Measurements from ENCODE around the gene EOLA2.
A peak's percentile ranks its signal among the peaks of the same experiment; 100 is the strongest.
"Not testable (repeated sequence)": the region's sequence is repeated elsewhere in the genome, so short reads cannot be mapped to it uniquely, and the experiment has no call there.

Gene EOLA2

GRCh38 chrX:149938427-149938880, at the start of gene EOLA2:
Gene EOLA2, minus strand, starts transcription at chrX:149938491. Its CDS starts 4,617 bp downstream, at chrX:149933874.
- peak; percentile 98 for FAIRE-seq
- peak; percentile 96 for DNase-seq (ENCODE audit: low spot score)

GRCh38 chrX:149987613-149988012, 49.3 kb upstream of the EOLA2 start:
- FAIRE-seq, result no peak
- no peak for DNase-seq (ENCODE audit: low spot score)

- no peak for FAIRE-seq
These were observed 46.1 kb upstream of the EOLA2 start for GRCh38 chrX:149984411-149984810.

DNA sequence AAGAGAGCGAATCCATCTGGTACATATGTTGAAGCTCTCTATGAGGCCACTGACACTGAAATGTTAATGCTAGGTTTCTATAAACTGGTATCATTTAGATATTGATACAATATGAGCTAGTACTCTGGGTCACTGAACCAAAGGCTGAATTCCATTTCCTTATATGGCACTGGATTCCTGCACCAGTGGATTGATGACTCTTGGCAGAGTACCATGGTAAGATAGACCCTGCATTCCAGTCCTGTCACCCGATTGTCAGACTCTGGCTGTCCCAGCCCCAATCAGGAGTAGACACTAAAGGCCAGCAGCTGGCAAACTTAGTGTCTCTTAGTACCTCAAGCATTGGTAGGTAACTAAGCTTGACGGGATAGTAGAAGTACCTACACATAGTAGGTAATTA, 44.0 kb upstream of the EOLA2 start:
- DNase-seq (ENCODE audit: low spot score), result no peak
- no peak for FAIRE-seq

More at GRCh38 chrX:149984411-149984810, 46.1 kb upstream of the EOLA2 start:
- no peak for DNase-seq (ENCODE audit: low spot score)

- DNase-seq (ENCODE audit: low spot score) (no peak), FAIRE-seq (no peak)
These were observed 40.9 kb upstream of the EOLA2 start for GRCh38 chrX:149979126-149979644.

DNA sequence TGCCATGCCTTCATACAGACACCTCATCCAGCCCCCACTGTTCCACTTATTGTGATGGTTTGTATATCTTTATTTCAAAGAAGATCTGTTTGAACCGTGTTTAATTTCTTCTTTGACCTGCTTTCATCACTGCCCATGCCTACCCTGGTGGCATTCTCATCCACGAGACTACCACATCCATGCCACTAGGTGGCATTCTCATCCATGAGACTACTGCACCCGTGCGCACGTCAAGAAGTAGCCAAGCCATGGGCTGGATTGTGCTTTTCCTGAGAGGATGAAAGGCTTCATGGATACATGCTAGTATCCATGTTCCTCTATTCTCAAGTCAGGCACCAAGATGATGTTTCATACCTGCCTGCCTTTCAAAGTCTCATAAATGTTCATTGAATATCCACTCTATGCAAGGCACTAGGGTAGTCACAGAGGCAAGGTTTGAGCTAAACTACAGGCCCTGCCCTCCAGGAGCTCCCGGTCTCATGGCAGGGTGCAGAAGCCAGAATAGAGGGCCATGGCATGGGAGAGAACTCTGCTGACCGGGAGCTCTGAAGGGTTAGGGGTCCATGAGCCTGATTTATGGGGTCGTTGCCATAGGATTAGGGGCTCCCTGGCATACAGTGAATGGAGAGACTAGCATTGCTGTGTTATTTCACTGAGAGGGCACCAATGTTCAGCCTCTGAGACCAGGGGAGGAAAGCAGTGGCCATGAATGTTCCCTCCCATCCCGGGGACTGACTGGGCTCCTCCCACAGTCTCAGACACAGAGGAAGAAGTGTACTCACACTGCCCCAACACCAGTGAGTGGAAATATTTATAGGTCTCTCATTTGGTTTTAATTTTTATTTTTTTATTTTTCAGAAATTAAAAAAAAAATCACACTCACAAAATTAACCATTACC, 24.8 kb upstream of the EOLA2 start:
- FAIRE-seq (peak; percentile 82), DNase-seq (ENCODE audit: low spot score) (peak; percentile 53)

- no peak for DNase-seq (ENCODE audit: low spot score)
- FAIRE-seq, result no peak
These were observed 23.7 kb upstream of the EOLA2 start for GRCh38 chrX:149962010-149962409.

DNA sequence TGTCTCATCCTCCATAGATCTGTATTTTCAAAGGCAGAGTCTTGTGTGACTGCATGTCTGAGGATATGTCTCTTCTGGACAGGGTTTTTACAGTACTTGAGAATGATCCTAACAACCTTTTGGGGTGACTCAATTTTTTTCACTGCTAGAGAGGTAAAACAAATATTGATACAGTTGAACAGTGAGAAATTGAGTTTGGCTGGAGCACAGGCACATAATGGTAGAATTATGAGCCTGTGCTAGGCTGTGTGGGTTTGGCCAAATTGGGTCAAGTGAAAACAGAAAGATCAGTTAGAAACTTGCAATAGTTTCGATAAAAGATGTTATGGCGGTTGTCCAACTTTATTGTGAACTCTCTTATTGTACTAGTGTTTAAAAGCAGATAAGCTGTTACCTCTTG, 23.3 kb upstream of the EOLA2 start:
- FAIRE-seq (no peak), DNase-seq (ENCODE audit: low spot score) (no peak)

DNA sequence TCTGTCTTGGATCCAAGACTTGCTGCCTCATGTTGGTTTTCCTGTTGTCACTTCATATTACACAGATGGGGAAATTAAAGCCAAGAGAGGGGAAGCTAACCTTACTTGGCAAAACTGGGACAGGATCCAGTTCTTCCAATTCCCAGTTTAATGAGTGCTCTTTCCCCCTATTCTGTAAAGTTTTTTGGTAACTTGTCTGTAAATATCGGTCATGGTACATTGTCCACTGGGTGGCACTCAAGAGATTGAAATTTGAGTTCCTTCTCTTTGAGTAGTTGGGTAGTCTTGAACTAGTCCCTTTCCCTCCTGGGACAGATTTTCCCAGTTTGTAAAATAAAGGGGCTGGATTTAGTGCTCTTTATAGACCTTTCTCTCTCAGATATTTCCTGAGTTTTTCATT, 12.4 kb upstream of the EOLA2 start:
- FAIRE-seq, result peak; percentile 49
- peak; percentile 27 for DNase-seq (ENCODE audit: low spot score)

DNA sequence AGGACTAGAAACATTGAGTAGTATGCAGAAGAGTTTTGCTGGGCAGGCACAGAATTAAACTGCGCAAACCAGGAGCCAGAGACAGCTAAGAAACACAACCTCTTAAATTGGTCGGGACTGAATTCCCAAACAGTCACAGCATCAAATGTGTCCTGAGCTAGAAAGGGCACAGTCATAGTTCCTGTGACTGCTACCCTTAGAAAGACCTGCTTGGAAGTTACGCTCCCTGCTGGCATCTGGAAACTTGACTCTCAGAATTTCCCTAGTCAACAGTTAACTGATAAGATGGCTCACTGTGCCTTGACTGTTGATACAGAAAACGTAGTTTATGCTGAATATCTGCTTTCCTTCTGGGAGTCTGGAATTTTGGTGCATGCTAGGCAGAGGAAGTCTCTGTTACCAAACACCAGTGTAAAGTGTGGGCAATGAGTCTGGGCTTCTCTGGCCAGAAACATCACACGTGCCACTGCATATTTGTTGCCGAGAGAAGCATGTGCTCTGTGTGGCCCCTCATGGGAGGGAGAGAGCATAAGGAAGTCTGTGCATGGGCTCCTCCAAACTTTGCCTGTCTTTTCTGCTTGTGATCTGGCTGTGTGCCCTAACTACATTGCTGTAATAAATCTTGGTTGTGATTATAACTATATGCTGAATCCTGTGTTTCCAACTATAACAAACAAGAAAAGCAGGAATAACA, 11.6 kb upstream of the EOLA2 start:
- no peak for FAIRE-seq
- DNase-seq (ENCODE audit: low spot score), result no peak

GRCh38 chrX:149948016-149948415, 9.7 kb upstream of the EOLA2 start:
- DNase-seq (ENCODE audit: low spot score), result no peak
- FAIRE-seq, result no peak

- FAIRE-seq; DNase-seq (ENCODE audit: low spot score): not testable (repeated sequence)
These were observed 8.6 kb upstream of the EOLA2 start for GRCh38 chrX:149946932-149947331.

- not testable (repeated sequence) for DNase-seq (ENCODE audit: low spot score); FAIRE-seq
These were observed 7.5 kb upstream of the EOLA2 start for GRCh38 chrX:149945820-149946219.

GRCh38 chrX:149945087-149945670, 6.9 kb upstream of the EOLA2 start:
- not testable (repeated sequence) for FAIRE-seq; DNase-seq (ENCODE audit: low spot score)

GRCh38 chrX:149940674-149941024, 2.4 kb upstream of the EOLA2 start:
- FAIRE-seq; DNase-seq (ENCODE audit: low spot score): not testable (repeated sequence)

GRCh38 chrX:149939905-149940673, 1.8 kb upstream of the EOLA2 start:
- DNase-seq (ENCODE audit: low spot score) (peak; percentile 93), FAIRE-seq (peak; percentile 97)

DNA sequence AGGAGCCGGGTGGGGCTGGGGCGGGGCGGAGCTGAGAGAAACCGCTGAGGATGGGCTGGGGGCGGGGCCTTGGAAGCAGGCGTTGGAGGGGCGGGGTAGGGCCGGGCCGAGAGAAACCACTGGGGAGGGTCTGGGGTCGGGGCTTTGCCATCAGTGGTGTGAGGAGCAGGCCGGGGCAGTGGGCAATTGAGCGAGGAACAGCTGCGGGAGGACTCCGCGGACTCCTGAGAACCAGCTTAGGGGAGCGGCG, 1.3 kb upstream of the EOLA2 start:
- no peak for FAIRE-seq
- DNase-seq (ENCODE audit: low spot score), result no peak

DNA sequence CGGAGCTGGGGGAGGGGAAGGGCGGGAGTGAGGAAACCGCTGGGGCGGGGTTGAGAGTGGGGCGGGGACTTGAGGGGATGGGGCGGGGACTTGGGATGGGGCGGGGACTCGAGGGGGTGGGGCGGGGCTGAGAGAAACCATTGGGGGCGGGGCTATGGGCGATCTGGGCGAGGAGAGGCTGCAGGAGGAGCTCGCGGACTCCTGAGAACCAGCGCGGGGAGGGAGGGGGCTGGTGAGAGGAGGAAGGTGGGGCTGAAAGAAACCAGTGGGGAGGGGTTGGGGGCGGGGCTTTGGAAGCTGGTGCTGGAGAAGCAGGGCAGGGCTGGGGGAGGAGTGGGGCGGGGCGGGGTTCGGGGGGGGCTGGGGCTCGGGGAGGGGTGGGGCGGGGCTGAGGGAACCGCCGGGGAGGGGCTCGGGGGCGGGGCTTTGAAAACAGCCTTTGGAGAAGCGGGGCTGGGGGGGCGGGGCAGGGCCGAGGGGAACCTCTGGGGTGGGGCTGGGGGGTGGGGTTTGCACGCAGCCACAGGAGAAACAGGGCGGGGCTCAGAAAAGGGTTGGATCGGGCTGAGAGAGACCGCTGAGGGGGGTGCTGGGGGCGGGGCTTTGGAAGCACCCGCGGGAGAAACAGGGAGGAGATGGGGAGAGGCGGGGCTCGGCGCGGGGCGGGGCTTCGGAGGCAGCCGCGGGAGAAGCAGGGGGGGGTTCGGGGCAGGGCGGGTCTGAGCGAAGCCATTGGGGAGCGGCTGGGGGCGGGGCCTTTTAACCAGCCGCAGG, 777 bp upstream of the EOLA2 start:
- DNase-seq (ENCODE audit: low spot score) (peak; percentile 78), FAIRE-seq (no peak)

DNA sequence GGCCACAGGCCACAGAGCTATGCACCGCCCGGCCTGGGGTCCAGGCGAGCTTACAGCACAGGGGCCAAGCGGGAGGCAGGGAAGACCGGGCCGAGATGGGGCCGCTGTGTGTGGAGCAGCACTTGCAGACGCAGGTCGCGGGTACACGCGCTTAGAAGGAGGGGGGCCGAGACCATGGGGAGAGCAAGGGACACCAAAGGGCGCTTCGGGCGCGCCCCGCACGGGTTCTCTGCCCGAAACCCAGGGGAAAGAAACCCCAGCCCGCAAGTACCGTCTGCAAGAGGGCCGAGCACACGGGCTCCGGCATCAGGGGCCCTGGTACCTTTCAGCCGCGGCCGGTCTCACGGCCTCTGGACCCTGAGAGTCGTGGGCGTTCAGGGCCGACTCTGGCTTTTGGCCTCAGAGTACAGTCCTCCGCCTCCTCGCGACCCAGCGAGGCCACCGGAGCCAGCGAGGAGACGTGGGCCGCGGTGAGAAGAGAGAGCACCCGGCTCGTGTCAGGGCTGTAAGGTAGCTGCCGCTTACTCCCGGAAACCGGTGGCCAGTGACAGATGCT, 342 bp downstream of the EOLA2 start:
- no peak for FAIRE-seq
- DNase-seq (ENCODE audit: low spot score), result no peak

DNA sequence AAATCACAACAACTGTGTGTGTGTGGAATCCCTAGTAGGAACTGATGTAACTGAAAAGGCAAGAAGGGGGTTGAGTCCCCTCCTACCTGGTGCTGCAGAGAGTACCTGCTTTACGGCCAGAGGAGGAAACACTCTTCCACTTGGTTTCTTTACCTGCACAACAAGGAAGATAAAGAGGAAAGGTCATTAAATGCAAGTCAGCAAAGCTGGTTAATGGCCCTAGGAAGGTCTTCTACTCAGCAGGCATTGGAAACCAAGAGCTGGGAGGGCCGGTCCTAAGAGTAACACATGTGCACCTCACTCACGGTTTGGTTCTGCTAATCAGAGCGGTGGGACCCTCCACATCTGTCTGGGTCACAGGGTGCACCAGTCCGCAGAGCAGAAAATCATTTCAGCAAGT, 963 bp downstream of the EOLA2 start:
- not testable (repeated sequence) for DNase-seq (ENCODE audit: low spot score); FAIRE-seq

All from RCC 7860 (cell line).